SU-DHL-6 (cell line): ENCODE measurements around the gene TSPAN1.

ENCODE experiments used
- EZH2phosphoT487 ChIP-seq: fragments of 200-600 bp; sonication (generic), shearing (Covaris generic); conservative IDR thresholded peaks from 2 replicates; pipeline ENCODE4 v1.6.1; 2018; ENCODE audit warnings: mild to moderate bottlenecking, antibody characterized with exemption, low read length, moderate library complexity, mixed read lengths
- TF ChIP-seq, protein P1 (sequence below): fragments of 200-600 bp; sonication (generic); IDR thresholded peaks from one replicate; pipeline ENCODE4 v1.5.1; 2017; ENCODE audit warnings: antibody characterized with exemption, mild to moderate bottlenecking, low read length, moderate library complexity; ENCODE audit not compliant: insufficient read depth, poor library complexity, severe bottlenecking

DNA sequence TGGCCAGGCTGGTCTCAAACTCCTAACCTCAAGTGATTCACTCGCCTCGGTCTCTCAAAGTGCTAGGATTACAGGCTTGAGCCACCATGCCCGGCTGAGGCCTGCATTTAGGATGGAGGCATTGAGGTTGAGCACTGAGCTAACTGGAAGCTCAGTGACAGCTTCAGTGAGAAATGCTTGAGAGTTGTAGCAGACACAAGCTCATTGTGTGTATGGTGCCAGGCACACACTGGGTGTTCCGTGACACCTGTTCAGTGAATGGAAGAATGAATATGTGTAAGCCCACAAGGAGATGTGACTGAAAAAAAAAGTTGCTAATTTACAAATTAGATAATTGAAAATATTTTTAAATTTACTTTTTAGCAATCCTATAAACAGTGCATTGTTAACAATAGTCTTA, 50.1 kb downstream of the TSPAN1 start:
- TF ChIP-seq, protein P1, sequence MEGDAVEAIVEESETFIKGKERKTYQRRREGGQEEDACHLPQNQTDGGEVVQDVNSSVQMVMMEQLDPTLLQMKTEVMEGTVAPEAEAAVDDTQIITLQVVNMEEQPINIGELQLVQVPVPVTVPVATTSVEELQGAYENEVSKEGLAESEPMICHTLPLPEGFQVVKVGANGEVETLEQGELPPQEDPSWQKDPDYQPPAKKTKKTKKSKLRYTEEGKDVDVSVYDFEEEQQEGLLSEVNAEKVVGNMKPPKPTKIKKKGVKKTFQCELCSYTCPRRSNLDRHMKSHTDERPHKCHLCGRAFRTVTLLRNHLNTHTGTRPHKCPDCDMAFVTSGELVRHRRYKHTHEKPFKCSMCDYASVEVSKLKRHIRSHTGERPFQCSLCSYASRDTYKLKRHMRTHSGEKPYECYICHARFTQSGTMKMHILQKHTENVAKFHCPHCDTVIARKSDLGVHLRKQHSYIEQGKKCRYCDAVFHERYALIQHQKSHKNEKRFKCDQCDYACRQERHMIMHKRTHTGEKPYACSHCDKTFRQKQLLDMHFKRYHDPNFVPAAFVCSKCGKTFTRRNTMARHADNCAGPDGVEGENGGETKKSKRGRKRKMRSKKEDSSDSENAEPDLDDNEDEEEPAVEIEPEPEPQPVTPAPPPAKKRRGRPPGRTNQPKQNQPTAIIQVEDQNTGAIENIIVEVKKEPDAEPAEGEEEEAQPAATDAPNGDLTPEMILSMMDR = no peak
- TF ChIP-seq EZH2phosphoT487 = no peak
